Fibroblast of lung (primary cell): ENCODE measurements around the gene MIX23.

ENCODE experiments used
- EZH2 ChIP-seq: IDR thresholded peaks from 2 replicates; pipeline ENCODE4 v1.5.1; 2012; ENCODE audit warnings: low read length, control low read depth, mild to moderate bottlenecking; ENCODE audit errors: missing control alignments
- TF ChIP-seq, protein P1 (sequence below), 2 donors: IDR thresholded peaks in 1 of 2; conservative IDR thresholded peaks in 1 of 2; 1 replicate in 1 of 2; 2 replicates in 1 of 2; pipeline ENCODE4 v1.5.1; 2011 to 2012; ENCODE audit warnings: low read length in 2 of 2, control low read depth in 1 of 2, inconsistent platforms in 1 of 2, low read depth in 1 of 2, mild to moderate bottlenecking in 1 of 2

- TF ChIP-seq, protein P1, sequence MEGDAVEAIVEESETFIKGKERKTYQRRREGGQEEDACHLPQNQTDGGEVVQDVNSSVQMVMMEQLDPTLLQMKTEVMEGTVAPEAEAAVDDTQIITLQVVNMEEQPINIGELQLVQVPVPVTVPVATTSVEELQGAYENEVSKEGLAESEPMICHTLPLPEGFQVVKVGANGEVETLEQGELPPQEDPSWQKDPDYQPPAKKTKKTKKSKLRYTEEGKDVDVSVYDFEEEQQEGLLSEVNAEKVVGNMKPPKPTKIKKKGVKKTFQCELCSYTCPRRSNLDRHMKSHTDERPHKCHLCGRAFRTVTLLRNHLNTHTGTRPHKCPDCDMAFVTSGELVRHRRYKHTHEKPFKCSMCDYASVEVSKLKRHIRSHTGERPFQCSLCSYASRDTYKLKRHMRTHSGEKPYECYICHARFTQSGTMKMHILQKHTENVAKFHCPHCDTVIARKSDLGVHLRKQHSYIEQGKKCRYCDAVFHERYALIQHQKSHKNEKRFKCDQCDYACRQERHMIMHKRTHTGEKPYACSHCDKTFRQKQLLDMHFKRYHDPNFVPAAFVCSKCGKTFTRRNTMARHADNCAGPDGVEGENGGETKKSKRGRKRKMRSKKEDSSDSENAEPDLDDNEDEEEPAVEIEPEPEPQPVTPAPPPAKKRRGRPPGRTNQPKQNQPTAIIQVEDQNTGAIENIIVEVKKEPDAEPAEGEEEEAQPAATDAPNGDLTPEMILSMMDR (conservative IDR thresholded peaks at IDR 0.05 in 1 of 2, IDR thresholded peaks at IDR 0.05 in 1 of 2; ENCODE audit: low read depth in 1 of 2, low read length in 2 of 2), result no peak
- TF ChIP-seq EZH2, result no peak
Observed at GRCh38 chr3:122430371-122430770, 47.3 kb upstream of the MIX23 start.
